ENCODE results near the gene ORAI1. TPM values are rescaled to one million over a fixed set of nuclear protein-coding genes. Genes with fewer than 3 reads are reported as not detected.
"Not testable (repeated sequence)": the region's sequence is repeated elsewhere in the genome, so short reads cannot be mapped to it uniquely, and the experiment has no call there.

ORAI1 gene
- total RNA-seq, 4 donors from 2014 or later: 7.5 to 9.1 (median 8.2) TPM

DNA sequence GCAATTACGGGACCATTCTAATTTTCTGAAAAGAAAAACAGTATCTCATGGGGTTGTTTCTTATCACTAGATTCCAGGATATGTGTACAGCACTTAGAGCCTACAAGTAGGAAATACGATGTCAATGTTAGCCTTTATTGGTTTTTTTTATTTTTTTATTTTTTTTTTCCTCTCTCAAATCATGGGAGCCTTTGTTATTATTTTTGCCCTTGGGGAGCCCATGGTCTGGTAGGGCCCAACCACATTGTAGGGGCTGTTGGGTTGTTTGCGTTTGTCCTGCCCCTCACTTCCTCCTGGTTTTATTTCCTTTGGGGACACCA lies 37.2 kb downstream of the ORAI1 start:
- intact Hi-C loops (cut with DNase I; ENCODE audit: low total_unique reads): no loop called here
- TF ChIP-seq EP300 (IDR thresholded peaks at IDR 0.05; ENCODE audit: low read depth) (no peak), POLR2A (IDR thresholded peaks at IDR 0.05) (no peak)
- TF ChIP-seq, protein P1, sequence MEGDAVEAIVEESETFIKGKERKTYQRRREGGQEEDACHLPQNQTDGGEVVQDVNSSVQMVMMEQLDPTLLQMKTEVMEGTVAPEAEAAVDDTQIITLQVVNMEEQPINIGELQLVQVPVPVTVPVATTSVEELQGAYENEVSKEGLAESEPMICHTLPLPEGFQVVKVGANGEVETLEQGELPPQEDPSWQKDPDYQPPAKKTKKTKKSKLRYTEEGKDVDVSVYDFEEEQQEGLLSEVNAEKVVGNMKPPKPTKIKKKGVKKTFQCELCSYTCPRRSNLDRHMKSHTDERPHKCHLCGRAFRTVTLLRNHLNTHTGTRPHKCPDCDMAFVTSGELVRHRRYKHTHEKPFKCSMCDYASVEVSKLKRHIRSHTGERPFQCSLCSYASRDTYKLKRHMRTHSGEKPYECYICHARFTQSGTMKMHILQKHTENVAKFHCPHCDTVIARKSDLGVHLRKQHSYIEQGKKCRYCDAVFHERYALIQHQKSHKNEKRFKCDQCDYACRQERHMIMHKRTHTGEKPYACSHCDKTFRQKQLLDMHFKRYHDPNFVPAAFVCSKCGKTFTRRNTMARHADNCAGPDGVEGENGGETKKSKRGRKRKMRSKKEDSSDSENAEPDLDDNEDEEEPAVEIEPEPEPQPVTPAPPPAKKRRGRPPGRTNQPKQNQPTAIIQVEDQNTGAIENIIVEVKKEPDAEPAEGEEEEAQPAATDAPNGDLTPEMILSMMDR (IDR thresholded peaks at IDR 0.05): no peak
- 69% methylated on average over 3 of the region's 3 CpGs for WGBS, 2 donors (ENCODE audit: low coverage in 1 of 2)

DNA sequence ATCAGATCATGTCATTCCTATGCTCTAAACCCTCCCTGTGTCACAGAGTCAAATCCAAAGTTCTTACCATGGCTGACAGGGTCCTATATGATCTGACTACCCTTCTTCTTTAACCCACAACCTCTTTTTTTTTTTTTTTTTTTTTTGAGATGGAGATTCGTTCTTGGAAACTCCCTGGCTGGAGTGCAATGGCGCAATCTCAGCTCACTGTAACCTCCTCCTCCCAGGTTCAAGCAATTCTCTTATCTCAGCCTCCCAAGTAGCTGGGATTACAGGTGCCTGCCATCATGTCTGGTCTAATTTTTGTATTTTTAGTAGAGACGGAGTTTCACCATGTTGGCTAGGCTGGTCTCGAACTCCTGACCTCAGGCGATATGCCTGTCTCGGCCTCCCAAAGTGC lies 40.5 kb downstream of the ORAI1 start:
- in situ Hi-C loops (cut with MboI; ENCODE audit: low pct_ligation_motif_present in 1 of 4, low pct_unique_long_range_greater_than_20kb in 1 of 4, low sequenced_read_pairs in 3 of 4); intact Hi-C loops (cut with DNase I; ENCODE audit: low total_unique reads); H3K4me1 ChIP-seq; H3K27ac ChIP-seq; H3K27me3 ChIP-seq; H3K4me3 ChIP-seq; H3K9me3 ChIP-seq; DNase-seq; H3K36me3 ChIP-seq: not testable (repeated sequence)
- 57 to 86% methylated on average over 2 to 6 of the region's 6 CpGs for WGBS, 2 donors (ENCODE audit: low coverage in 1 of 2)

More for the DNA sequence above, 37.2 kb downstream of the ORAI1 start:
- Histone ChIP-seq H3K27ac (no peak overlapping the region), H3K9me3 (no peaks in the 10 kb centered on the region), H3K4me3 (no peak overlapping the region), H3K4me1 (peaks cover 0 to 5% (median 1%) of the 10 kb centered on the region in 4 donors), H3K27me3 (no peaks in the 10 kb centered on the region), H3K36me3 (no peaks in the 10 kb centered on the region)
- in situ Hi-C loops (cut with MboI; ENCODE audit: low pct_ligation_motif_present in 1 of 4, low pct_unique_long_range_greater_than_20kb in 1 of 4, low sequenced_read_pairs in 3 of 4): no loop called here
- no peak for DNase-seq

DNA sequence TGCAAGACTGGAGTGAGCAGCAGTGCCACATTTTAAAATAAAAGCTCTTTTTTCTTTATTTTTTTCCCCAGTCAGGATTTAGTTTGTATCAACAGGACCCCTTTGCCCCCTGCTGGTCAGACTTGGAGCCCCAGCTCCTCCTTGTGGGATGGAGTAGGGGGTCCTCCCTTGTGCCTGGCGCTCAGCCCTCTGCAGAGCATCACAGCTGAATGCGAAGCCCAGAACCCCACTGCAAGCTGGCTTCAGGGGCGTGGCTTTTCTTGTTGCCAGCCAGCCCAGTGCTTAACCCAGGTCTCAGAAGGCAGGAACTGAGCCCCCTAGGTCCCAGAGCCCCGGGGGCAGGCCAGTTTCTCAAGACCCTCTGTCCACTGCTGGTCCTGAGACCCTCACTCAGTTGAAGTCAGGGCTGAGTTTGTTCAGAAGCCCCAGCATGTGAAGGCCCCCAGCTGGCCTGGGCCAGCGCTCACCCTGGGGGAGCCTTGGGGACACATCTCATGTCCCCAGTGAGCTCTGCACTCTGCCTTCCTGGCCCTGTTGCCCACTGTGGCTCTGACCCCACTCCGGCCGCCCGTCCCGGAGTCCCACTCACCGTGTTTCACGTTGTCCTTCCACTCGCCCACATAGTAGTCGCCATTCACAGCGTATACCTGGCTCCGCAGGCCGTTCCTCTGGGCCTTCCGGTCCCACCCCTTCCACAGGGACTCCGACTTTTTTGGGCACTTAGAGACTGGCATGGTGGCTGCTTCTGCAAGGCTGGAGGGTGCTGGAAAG lies 42.6 kb downstream of the ORAI1 start:
- TF ChIP-seq, protein P1 (IDR thresholded peaks at IDR 0.05): peak; percentile 42 to 59 (median 49)
- TF ChIP-seq POLR2A (IDR thresholded peaks at IDR 0.05) (no peak), EP300 (IDR thresholded peaks at IDR 0.05; ENCODE audit: low read depth) (no peak), POLR2AphosphoS5 (IDR thresholded peaks at IDR 0.05) (no peak)

DNA sequence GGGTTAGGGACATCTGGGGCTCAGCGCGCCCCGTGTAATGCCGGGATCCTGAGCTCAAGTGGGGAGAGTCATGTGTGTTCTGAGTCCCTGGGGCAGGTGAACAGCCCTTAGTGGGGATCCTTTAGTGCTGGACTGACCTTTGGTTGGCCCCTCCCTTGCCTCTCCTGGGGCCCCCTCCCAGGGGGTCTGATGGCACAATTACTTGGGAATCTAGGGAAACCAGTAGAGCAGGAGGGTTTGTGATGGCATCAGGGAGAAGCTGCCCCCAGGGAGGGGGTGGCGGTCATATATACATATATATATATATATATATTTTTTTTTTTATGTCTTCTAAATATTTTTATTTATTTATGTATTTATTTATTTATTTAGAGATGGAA lies 43.2 kb downstream of the ORAI1 start, which contains the start of gene MORN3:
TSS of gene MORN3 (minus strand) at position 134 of the 380 bp plus-strand sequence. CDS start 171 bp downstream, outside the sequence.
- Histone ChIP-seq H3K9me3 (no peaks in the 10 kb centered on the region), H3K27ac (no peak within 1 kb of the TSS), H3K4me3 (no peak within 1 kb of the TSS), H3K27me3 (no peaks in the 10 kb centered on the region), H3K36me3 (no peaks in the 10 kb centered on the region), H3K4me1 (peaks cover 8 to 19% (median 14%) of the 10 kb centered on the region in 4 donors)
- WGBS, 2 donors (ENCODE audit: low coverage in 1 of 2): 93 to 97% methylated on average over 1 to 5 of the region's 5 CpGs
- TF ChIP-seq POLR2A (IDR thresholded peaks at IDR 0.05) (no peak), POLR2AphosphoS5 (IDR thresholded peaks at IDR 0.05) (no peak), EP300 (IDR thresholded peaks at IDR 0.05; ENCODE audit: low read depth) (no peak)
- TF ChIP-seq, protein P1 (IDR thresholded peaks at IDR 0.05): no peak
- DNase-seq: no peak
- in situ Hi-C loops (cut with MboI; ENCODE audit: low pct_ligation_motif_present in 1 of 4, low pct_unique_long_range_greater_than_20kb in 1 of 4, low sequenced_read_pairs in 3 of 4): no loop called here
- intact Hi-C loops (cut with DNase I; ENCODE audit: low total_unique reads): no loop called here

More for the DNA sequence above, 42.6 kb downstream of the ORAI1 start:
- intact Hi-C loops (cut with DNase I; ENCODE audit: low total_unique reads): no loop called here
- no peaks in the 10 kb centered on the region for H3K9me3 ChIP-seq
- H3K36me3 ChIP-seq: no peaks in the 10 kb centered on the region
- in situ Hi-C loops (cut with MboI; ENCODE audit: low pct_ligation_motif_present in 1 of 4, low pct_unique_long_range_greater_than_20kb in 1 of 4, low sequenced_read_pairs in 3 of 4): no loop called here
- H3K27ac ChIP-seq: no peak overlapping the region
- 47 to 83% methylated on average over 3 to 18 of the region's 18 CpGs for WGBS, 2 donors (ENCODE audit: low coverage in 1 of 2)
- H3K4me3 ChIP-seq: no peak overlapping the region
- H3K27me3 ChIP-seq: no peaks in the 10 kb centered on the region
- H3K4me1 ChIP-seq: peaks cover 8 to 19% (median 14%) of the 10 kb centered on the region in 4 donors
- peak; percentile 33 for DNase-seq
